Loucy (cell line): ENCODE data around the gene STX8.

Source experiments
- CTCF ChIP-seq: fragments of 200-600 bp; sonication (generic); conservative IDR thresholded peaks from 2 replicates; pipeline ENCODE4 v1.5.1; 2014; ENCODE audit warnings: mild to moderate bottlenecking, antibody characterized with exemption, low read length
- EZH2phosphoT487 ChIP-seq: fragments of 200-600 bp; IDR thresholded peaks from 2 replicates; pipeline ENCODE4 v1.6.1; 2018; ENCODE audit warnings: antibody characterized with exemption, mild to moderate bottlenecking, moderate library complexity, borderline replicate concordance

- no peak for TF ChIP-seq CTCF
- TF ChIP-seq EZH2phosphoT487 = no peak
Observed at GRCh38 chr17:9239246-9239792, 336.3 kb downstream of the STX8 start.
